ENCODE results near the gene UBTD1.
A peak's percentile ranks its signal among the peaks of the same experiment; 100 is the strongest.

Gene UBTD1

DNA sequence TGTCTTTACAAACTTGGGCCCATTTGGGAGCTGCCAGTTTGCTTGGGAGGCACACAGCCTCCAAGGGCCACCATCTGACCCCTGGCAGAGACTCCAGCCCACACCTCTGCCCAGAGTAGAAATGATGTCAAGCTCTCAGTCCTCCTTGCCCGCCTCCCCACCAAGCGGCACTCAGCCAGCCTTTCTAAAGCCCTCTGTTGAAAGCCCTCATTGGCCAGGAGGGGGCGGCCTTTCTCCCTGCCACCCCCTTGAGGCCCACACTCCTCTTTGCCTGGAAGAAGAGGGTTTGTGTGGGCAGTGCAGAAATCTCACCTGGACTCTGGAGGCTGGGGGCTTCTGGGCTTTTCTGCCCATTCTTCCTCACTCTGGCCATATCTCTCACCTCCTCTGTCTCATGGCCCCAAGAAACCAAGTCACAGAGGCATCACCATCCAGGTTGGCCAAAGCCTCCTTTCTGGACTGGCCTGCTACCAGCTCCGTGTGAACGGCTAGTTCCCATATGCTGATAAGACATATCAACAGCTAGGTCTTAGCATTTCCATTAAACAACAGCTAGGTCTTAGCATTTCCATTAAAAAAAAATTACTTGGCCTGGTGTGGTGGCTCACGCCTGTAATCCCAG lies 36.1 kb downstream of the UBTD1 start:
- Histone ChIP-seq H3K9me3 (ENCODE audit: control insufficient read depth in 2 of 2, low read length in 2 of 2) (no peaks in the 10 kb centered on the region), H3K4me1 (ENCODE audit: control insufficient read depth in 2 of 2, insufficient read depth in 2 of 2, low read length in 2 of 2) (no peaks in the 10 kb centered on the region), H3K27ac (ENCODE audit: low read depth in 2 of 2, low read length in 2 of 2) (no peak overlapping the region), H3K9ac (ENCODE audit: low read depth in 1 of 2, low read length in 2 of 2) (no peak overlapping the region), H3K36me3 (ENCODE audit: control insufficient read depth in 2 of 2, insufficient read depth in 2 of 2, low read length in 2 of 2) (no peaks in the 10 kb centered on the region), H3K4me3 (ENCODE audit: low read length in 2 of 2) (no peak overlapping the region), H3K27me3 (ENCODE audit: control insufficient read depth in 2 of 2, insufficient read depth in 2 of 2, low read length in 2 of 2) (no peaks in the 10 kb centered on the region)

DNA sequence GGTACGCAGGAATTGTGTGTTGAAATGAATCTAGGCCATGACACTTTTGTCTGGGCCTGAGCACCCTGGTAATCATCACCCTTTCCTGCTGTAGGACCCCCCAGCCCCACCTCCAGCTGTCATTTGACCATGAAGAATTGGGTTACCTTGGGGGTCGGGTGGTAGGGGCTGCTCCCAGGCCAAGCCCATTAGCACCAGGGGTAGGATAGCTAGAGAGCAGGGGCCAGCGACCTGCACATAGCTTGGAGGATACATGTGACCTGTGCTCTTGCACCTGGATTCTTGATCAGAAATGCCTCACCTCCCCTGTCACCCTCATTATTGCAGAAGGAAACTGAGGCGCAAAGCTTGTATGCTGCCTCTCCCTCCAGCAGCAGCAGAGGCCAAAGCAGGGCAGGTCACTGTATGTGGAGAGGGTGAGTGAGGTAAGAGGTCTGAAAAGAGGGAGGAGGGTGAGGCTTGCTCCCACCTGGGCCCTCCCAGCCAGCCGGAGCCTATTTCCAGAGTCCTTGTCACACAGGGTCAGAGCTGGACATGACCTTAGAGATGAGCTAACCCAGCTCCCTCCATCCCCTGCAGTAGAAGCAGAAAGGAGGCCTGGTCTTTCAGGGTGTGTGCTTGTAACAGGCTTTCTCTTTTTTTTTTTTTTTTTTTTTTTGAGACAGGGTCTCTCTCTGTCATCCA lies 38.6 kb downstream of the UBTD1 start:
- Histone ChIP-seq H3K4me3 (ENCODE audit: low read length in 2 of 2) (no peak overlapping the region), H3K4me1 (ENCODE audit: control insufficient read depth in 2 of 2, insufficient read depth in 2 of 2, low read length in 2 of 2) (no peaks in the 10 kb centered on the region), H3K27ac (ENCODE audit: low read depth in 2 of 2, low read length in 2 of 2) (no peak overlapping the region)

DNA sequence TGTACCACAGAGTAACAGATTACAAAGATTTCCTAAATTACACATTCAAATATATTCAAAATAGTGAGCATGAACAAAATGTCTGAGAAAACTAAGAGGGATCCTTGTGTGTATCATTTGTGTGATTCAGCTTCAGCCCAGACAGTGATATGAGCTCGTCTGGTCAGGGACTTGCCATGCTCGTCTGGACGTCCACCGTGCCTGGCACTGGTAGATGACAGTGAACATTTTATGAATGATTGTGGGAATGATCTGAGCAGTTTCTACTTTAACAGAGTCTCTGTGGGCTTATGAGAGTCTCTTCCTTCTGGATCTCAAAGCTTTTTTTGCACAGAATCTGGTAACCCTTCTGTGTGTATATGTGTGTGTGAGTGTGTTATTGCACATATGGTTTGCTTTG lies 39.7 kb downstream of the UBTD1 start:
- Histone ChIP-seq H3K27me3 (ENCODE audit: control insufficient read depth in 2 of 2, insufficient read depth in 2 of 2, low read length in 2 of 2) (no peaks in the 10 kb centered on the region), H3K9ac (ENCODE audit: low read depth in 1 of 2, low read length in 2 of 2) (no peak overlapping the region), H3K27ac (ENCODE audit: low read depth in 2 of 2, low read length in 2 of 2) (no peak overlapping the region)

More for the DNA sequence above, 38.6 kb downstream of the UBTD1 start:
- Histone ChIP-seq H3K9me3 (ENCODE audit: control insufficient read depth in 2 of 2, low read length in 2 of 2) (no peaks in the 10 kb centered on the region), H3K9ac (ENCODE audit: low read depth in 1 of 2, low read length in 2 of 2) (no peak overlapping the region), H3K27me3 (ENCODE audit: control insufficient read depth in 2 of 2, insufficient read depth in 2 of 2, low read length in 2 of 2) (no peaks in the 10 kb centered on the region), H3K36me3 (ENCODE audit: control insufficient read depth in 2 of 2, insufficient read depth in 2 of 2, low read length in 2 of 2) (no peaks in the 10 kb centered on the region)

GRCh38 chr10:97538839-97539238 lies 40.1 kb downstream of the UBTD1 start:
- Histone ChIP-seq H3K4me1 (ENCODE audit: control insufficient read depth in 2 of 2, insufficient read depth in 2 of 2, low read length in 2 of 2) (peaks cover 5 to 6% of the 10 kb centered on the region in 2 donors), H3K27ac (ENCODE audit: low read depth in 2 of 2, low read length in 2 of 2) (no peak overlapping the region), H3K9ac (ENCODE audit: low read depth in 1 of 2, low read length in 2 of 2) (no peak overlapping the region), H3K4me3 (ENCODE audit: low read length in 2 of 2) (no peak overlapping the region), H3K36me3 (ENCODE audit: control insufficient read depth in 2 of 2, insufficient read depth in 2 of 2, low read length in 2 of 2) (no peaks in the 10 kb centered on the region), H3K27me3 (ENCODE audit: control insufficient read depth in 2 of 2, insufficient read depth in 2 of 2, low read length in 2 of 2) (no peaks in the 10 kb centered on the region), H3K9me3 (ENCODE audit: control insufficient read depth in 2 of 2, low read length in 2 of 2) (no peaks in the 10 kb centered on the region)

More for the DNA sequence above, 39.7 kb downstream of the UBTD1 start:
- H3K4me3 ChIP-seq (ENCODE audit: low read length in 2 of 2) = no peak overlapping the region
- peaks cover 5 to 6% of the 10 kb centered on the region in 2 donors for H3K4me1 ChIP-seq (ENCODE audit: control insufficient read depth in 2 of 2, insufficient read depth in 2 of 2, low read length in 2 of 2)
- H3K36me3 ChIP-seq (ENCODE audit: control insufficient read depth in 2 of 2, insufficient read depth in 2 of 2, low read length in 2 of 2) = no peaks in the 10 kb centered on the region
- no peaks in the 10 kb centered on the region for H3K9me3 ChIP-seq (ENCODE audit: control insufficient read depth in 2 of 2, low read length in 2 of 2)

DNA sequence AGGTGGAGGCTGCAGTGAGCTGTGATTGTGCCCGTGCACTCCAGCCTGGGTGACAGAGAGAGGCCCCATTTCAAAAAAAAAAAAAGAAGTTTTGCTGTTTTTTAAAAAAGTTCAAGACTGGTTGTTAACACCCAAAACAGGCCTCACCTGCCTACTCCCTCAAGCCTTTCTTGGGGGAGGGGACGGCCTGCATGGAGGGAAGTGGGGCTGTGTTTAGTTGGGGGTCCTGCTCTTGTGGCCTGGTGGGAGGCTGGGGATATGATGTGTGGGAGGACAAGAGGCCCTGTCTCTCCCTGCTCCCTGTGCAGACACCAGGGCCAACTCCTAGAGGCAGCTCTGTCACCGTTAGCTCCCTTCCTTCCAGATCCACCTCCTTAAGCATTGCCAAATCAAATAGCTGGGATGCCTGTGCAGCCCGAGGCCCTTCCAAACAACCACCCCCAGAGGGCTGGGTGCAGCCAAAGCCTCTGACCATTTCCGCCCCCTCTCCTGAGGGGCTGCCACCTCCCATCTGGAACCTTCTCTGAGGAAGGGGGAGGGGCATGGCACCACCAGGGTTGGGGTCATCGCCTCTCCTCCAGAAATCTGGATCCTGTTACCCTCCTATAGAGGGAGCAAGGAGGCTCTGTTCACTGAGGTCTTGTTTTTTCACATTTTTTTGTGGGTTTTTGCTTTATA lies 40.9 kb downstream of the UBTD1 start:
- Histone ChIP-seq H3K27me3 (ENCODE audit: control insufficient read depth in 2 of 2, insufficient read depth in 2 of 2, low read length in 2 of 2) (no peaks in the 10 kb centered on the region), H3K27ac (ENCODE audit: low read depth in 2 of 2, low read length in 2 of 2) (no peak overlapping the region), H3K9ac (ENCODE audit: low read depth in 1 of 2, low read length in 2 of 2) (no peak overlapping the region), H3K4me1 (ENCODE audit: control insufficient read depth in 2 of 2, insufficient read depth in 2 of 2, low read length in 2 of 2) (peaks cover 5 to 6% of the 10 kb centered on the region in 2 donors), H3K4me3 (ENCODE audit: low read length in 2 of 2) (no peak overlapping the region), H3K9me3 (ENCODE audit: control insufficient read depth in 2 of 2, low read length in 2 of 2) (no peaks in the 10 kb centered on the region), H3K36me3 (ENCODE audit: control insufficient read depth in 2 of 2, insufficient read depth in 2 of 2, low read length in 2 of 2) (no peaks in the 10 kb centered on the region)

DNA sequence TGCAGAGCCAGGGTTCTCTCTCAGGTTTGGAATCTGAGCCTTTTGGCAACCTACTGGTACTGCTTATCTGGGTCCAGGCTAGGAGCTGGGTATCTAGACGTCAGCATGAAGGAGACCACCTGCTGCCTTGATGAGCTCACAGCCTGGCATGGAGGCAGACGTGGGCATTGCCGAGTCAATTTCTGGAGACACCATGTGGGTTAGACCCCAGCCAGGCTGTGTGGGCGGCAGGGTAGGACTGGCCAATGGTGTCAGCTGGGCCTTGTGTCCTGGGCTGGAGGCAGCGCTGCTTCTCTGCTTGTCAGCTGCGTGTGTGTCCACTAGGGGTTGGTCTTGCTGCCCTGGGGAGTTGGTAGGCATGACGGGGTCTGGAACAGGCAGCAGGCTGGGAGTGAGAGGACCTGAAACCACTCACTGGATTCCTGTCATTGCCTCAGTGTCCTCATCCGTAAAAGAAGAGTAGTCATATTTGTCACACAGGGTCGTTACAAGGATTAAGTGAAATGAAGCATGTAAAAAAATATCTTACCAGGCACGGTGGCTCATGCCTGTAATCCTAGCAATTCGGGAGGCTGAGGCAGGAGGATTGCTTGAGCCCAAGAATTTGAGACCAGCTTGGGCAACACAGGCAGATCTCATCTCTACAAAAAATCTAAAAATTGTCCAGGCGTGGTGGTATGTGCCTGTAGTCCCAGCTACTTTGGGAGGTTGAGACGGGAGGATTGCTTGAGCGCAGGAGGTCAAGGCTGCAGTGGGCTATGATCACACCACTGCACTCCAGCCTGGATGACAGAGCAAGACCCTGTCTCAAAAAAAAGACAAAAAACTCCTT lies 42.2 kb downstream of the UBTD1 start:
- H3K36me3 ChIP-seq (ENCODE audit: control insufficient read depth in 2 of 2, insufficient read depth in 2 of 2, low read length in 2 of 2) = no peaks in the 10 kb centered on the region
- H3K9me3 ChIP-seq (ENCODE audit: control insufficient read depth in 2 of 2, low read length in 2 of 2) = no peaks in the 10 kb centered on the region
- H3K27me3 ChIP-seq (ENCODE audit: control insufficient read depth in 2 of 2, insufficient read depth in 2 of 2, low read length in 2 of 2) = no peaks in the 10 kb centered on the region
- H3K4me1 ChIP-seq (ENCODE audit: control insufficient read depth in 2 of 2, insufficient read depth in 2 of 2, low read length in 2 of 2) = peaks cover 5 to 6% of the 10 kb centered on the region in 2 donors
- no peak overlapping the region for H3K4me3 ChIP-seq (ENCODE audit: low read length in 2 of 2)
- H3K9ac ChIP-seq (ENCODE audit: low read depth in 1 of 2, low read length in 2 of 2) = no peak overlapping the region
- no peak overlapping the region for H3K27ac ChIP-seq (ENCODE audit: low read depth in 2 of 2, low read length in 2 of 2)

DNA sequence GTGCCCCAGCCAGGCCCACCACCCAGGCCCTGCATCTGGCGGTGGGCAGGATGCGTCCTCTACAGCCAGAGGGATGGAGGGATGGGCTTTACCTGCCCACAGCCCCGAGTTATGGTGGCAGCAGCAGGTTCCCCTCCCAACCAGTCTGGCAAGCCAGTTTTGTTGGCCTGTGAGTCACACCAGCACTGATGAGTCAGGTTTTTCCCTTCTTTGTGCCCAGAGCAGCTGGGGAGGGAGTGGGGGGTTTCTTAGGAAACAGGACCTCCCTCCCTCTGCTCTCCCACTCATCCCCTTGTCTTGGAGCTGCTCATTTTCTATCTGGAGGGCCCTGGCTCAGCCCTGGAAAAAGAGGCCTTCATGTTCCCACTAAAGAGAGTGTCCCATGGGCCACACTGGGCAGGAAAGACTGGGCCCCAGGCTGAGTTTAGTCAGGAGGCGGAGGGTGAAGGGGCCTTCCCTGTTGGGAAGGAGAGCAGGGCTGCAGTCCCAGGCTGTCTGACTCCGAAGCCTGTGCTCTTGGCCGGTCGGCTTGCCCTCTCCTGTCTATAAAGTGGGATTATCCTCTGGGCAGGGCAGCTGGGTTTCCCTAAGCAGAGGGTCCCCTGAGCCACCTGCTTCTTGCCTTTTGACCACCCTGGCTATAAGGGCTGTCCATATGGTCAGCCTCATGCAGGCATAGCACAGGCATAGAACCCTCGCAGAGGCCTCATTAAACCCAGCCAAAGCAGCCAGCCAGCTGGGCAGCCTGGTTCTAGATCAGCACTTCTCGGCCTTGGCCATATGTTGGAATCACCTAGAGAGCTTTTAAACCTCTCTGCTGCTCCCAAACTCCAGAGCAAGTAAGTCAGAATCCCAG lies 43.7 kb downstream of the UBTD1 start:
- no peak overlapping the region for H3K4me3 ChIP-seq (ENCODE audit: low read length in 2 of 2)
- H3K9ac ChIP-seq (ENCODE audit: low read depth in 1 of 2, low read length in 2 of 2) = no peak overlapping the region
- H3K36me3 ChIP-seq (ENCODE audit: control insufficient read depth in 2 of 2, insufficient read depth in 2 of 2, low read length in 2 of 2) = no peaks in the 10 kb centered on the region
- H3K27ac ChIP-seq (ENCODE audit: low read depth in 2 of 2, low read length in 2 of 2) = peak overlapping the region; percentile 56 to 67
- H3K27me3 ChIP-seq (ENCODE audit: control insufficient read depth in 2 of 2, insufficient read depth in 2 of 2, low read length in 2 of 2) = no peaks in the 10 kb centered on the region
- H3K9me3 ChIP-seq (ENCODE audit: control insufficient read depth in 2 of 2, low read length in 2 of 2) = no peaks in the 10 kb centered on the region
- peaks cover 5 to 6% of the 10 kb centered on the region in 2 donors for H3K4me1 ChIP-seq (ENCODE audit: control insufficient read depth in 2 of 2, insufficient read depth in 2 of 2, low read length in 2 of 2)

DNA sequence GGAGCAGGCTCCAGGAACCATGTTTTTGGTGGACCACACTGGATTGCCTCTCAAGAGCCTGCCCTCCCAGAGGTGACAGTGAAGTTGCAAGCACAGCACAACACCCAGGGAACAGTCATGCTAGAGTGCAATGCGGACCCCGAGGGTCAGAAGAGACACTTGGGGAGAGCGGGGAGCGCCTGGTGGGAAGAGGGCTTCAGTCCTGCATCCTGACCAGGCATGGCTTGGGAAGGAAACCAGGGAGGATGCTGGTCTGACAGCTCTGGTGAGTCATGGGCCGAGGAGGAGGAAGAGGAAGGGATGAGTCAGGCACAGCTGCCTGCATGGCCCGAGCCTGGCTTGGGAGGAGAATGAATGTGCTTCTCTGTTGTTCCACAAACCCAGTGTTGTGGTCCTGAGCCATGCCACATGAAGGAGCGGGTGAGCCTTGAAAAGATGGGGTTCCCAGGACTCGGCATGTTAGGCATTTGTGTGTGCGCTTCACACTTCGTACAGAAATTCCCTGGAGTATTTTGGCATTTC lies 44.4 kb downstream of the UBTD1 start:
- Histone ChIP-seq H3K27ac (ENCODE audit: low read depth in 2 of 2, low read length in 2 of 2) (peak overlapping the region; percentile 56 to 67), H3K4me1 (ENCODE audit: control insufficient read depth in 2 of 2, insufficient read depth in 2 of 2, low read length in 2 of 2) (peaks cover 5 to 6% of the 10 kb centered on the region in 2 donors), H3K4me3 (ENCODE audit: low read length in 2 of 2) (no peak overlapping the region), H3K9me3 (ENCODE audit: control insufficient read depth in 2 of 2, low read length in 2 of 2) (no peaks in the 10 kb centered on the region), H3K27me3 (ENCODE audit: control insufficient read depth in 2 of 2, insufficient read depth in 2 of 2, low read length in 2 of 2) (no peaks in the 10 kb centered on the region), H3K9ac (ENCODE audit: low read depth in 1 of 2, low read length in 2 of 2) (no peak overlapping the region), H3K36me3 (ENCODE audit: control insufficient read depth in 2 of 2, insufficient read depth in 2 of 2, low read length in 2 of 2) (no peaks in the 10 kb centered on the region)
